GM19351 (cell line): ENCODE measurements around the gene TNFRSF1B.

Experiments
- ATAC-seq: cut with Tn5 transposase; IDR thresholded peaks from one replicate; pipeline ENCODE4 v1.9.1; 2021; ENCODE audit warnings: mild to moderate bottlenecking, moderate library complexity; ENCODE audit not compliant: unreplicated experiment

TNFRSF1B gene

GRCh38 chr1:12173631-12174121, 6.9 kb downstream of the TNFRSF1B start:
- no peak for ATAC-seq

GRCh38 chr1:12174924-12175810, 8.4 kb downstream of the TNFRSF1B start:
- ATAC-seq: no peak

- ATAC-seq: no peak
These were observed 9.7 kb downstream of the TNFRSF1B start for GRCh38 chr1:12176298-12177118.

- ATAC-seq: no peak
These were observed 10.6 kb downstream of the TNFRSF1B start for GRCh38 chr1:12177156-12177998.

- ATAC-seq: no peak
These were observed 11.2 kb downstream of the TNFRSF1B start for GRCh38 chr1:12177999-12178441.

GRCh38 chr1:12178511-12178910, 11.7 kb downstream of the TNFRSF1B start:
- ATAC-seq: no peak

GRCh38 chr1:12179111-12179519, 12.3 kb downstream of the TNFRSF1B start:
- ATAC-seq: no peak

GRCh38 chr1:12179676-12180075, 12.9 kb downstream of the TNFRSF1B start:
- no peak for ATAC-seq

- no peak for ATAC-seq
These were observed 13.5 kb downstream of the TNFRSF1B start for GRCh38 chr1:12180315-12180714.

- ATAC-seq: no peak
These were observed 14.1 kb downstream of the TNFRSF1B start for GRCh38 chr1:12180903-12181302.

GRCh38 chr1:12181568-12181967, 14.8 kb downstream of the TNFRSF1B start:
- no peak for ATAC-seq

GRCh38 chr1:12182410-12182984, 15.7 kb downstream of the TNFRSF1B start:
- ATAC-seq: no peak

- ATAC-seq: no peak
These were observed 16.5 kb downstream of the TNFRSF1B start for GRCh38 chr1:12183095-12183794.

- no peak for ATAC-seq
These were observed 17.4 kb downstream of the TNFRSF1B start for GRCh38 chr1:12184008-12184681.

GRCh38 chr1:12185036-12185917, 18.5 kb downstream of the TNFRSF1B start:
- no peak for ATAC-seq

- ATAC-seq: no peak
These were observed 19.3 kb downstream of the TNFRSF1B start for GRCh38 chr1:12185918-12186678.

GRCh38 chr1:12186679-12186985, 19.8 kb downstream of the TNFRSF1B start:
- no peak for ATAC-seq

- no peak for ATAC-seq
These were observed 21.3 kb downstream of the TNFRSF1B start for GRCh38 chr1:12188115-12188514.
